CD4-positive, alpha-beta T cell (primary cell): ENCODE data around the gene INTS6. TPM values are rescaled to one million over a fixed set of nuclear protein-coding genes. Genes with fewer than 3 reads are reported as not detected.

ENCODE experiments used
- ATAC-seq: fragments of 200-7000 bp; cut with Tn5 transposase; one replicate; pipeline ENCODE4 v1.10.0; 2022; ENCODE audit warnings: mild to moderate bottlenecking; ENCODE audit not compliant: poor library complexity
- CTCF ChIA-PET: fragments of 350-600 bp; sonication (Branson Sonifier 250); formaldehyde crosslinking; loops from one replicate; lab custom pipeline; 2021; ENCODE audit warnings: antibody characterized with exemption, inconsistent platforms; lab: Charles Lee
- POLR2A ChIA-PET: fragments of 350-600 bp; sonication (Branson Sonifier 250); formaldehyde crosslinking; loops from one replicate; lab custom pipeline; 2021; ENCODE audit warnings: antibody characterized with exemption, inconsistent platforms; lab: Charles Lee
- DNase-seq, 14 experiments: peaks; one replicate each; pipeline ENCODE4 v3.0.0-alpha.2; 2013 to 2020; ENCODE audit warnings: mixed read lengths in 2 of 14
- H3K27ac ChIP-seq, 2 donors: one replicate each; pipeline versions ENCODE4 v1.5.1 to v1.7.0; 2013; ENCODE audit warnings: low read length in 2 of 2, low read depth in 1 of 2, mild to moderate bottlenecking in 1 of 2
- H3K27me3 ChIP-seq, 2 experiments: 1 replicate in 1 of 2; 2 replicates in 1 of 2; pipeline versions ENCODE4 v1.6.1 to v1.7.0; 2013; ENCODE audit warnings: low read length in 2 of 2, control low read depth in 1 of 2, mild to moderate bottlenecking in 1 of 2, moderate library complexity in 1 of 2; ENCODE audit not compliant: insufficient read depth in 2 of 2, control insufficient read depth in 1 of 2
- H3K36me3 ChIP-seq: one replicate; pipeline ENCODE4 v1.6.1; 2013; ENCODE audit warnings: low read length, control low read depth; ENCODE audit not compliant: insufficient read depth
- H3K4me1 ChIP-seq: one replicate; pipeline ENCODE4 v1.6.1; 2013; ENCODE audit warnings: low read length, control low read depth; ENCODE audit not compliant: insufficient read depth
- H3K4me3 ChIP-seq: one replicate; pipeline ENCODE4 v1.5.1; 2013; ENCODE audit warnings: mild to moderate bottlenecking, low read length, moderate library complexity
- H3K9me3 ChIP-seq, 2 experiments: 1 replicate in 1 of 2; 2 replicates in 1 of 2; pipeline versions ENCODE4 v1.6.1 to v1.7.0; 2013; ENCODE audit warnings: low read length in 2 of 2, mild to moderate bottlenecking in 2 of 2, control low read depth in 1 of 2, moderate library complexity in 1 of 2; ENCODE audit not compliant: control insufficient read depth in 1 of 2, insufficient read depth in 1 of 2
- H3K27ac Mint-ChIP-seq: one replicate; pipeline ENCODE4 v1.8.0; 2020; ENCODE audit warnings: mixed read lengths
- H3K27me3 Mint-ChIP-seq: one replicate; pipeline ENCODE4 v1.8.0; 2021; ENCODE audit warnings: mixed read lengths
- H3K36me3 Mint-ChIP-seq: one replicate; pipeline ENCODE4 v1.8.0; 2021; ENCODE audit warnings: low read depth, mixed read lengths
- H3K4me1 Mint-ChIP-seq: one replicate; pipeline ENCODE4 v1.8.0; 2021; ENCODE audit warnings: low read depth, mixed read lengths
- H3K4me3 Mint-ChIP-seq: one replicate; pipeline ENCODE4 v1.8.0; 2020; ENCODE audit warnings: mild to moderate bottlenecking, mixed read lengths
- H3K9me3 Mint-ChIP-seq: one replicate; pipeline ENCODE4 v1.8.0; 2020; ENCODE audit warnings: mixed read lengths
- intact Hi-C, 2 experiments: fragments of 100-400 bp; cut with DNase I in 1 of 2; cut with micrococcal nuclease in 1 of 2; formaldehyde crosslinking; loops; one replicate each; pipeline versions ENCODE4 v1.15.1 to v1.9.0; 2023 to 2025; cut with DNase I, micrococcal nuclease
- total RNA-seq, 174 experiments: library from RNA in 2 of 174; stranded (reverse) in 2 of 174; gene quantifications; one replicate each; pipeline ENCODE4 v1.2.3 and lab custom pipeline; 2021 to 2026
- TF ChIP-seq, protein P1 (sequence below): fragments of 200-600 bp; IDR thresholded peaks from one replicate; pipeline ENCODE4 v1.8.0; 2022; ENCODE audit warnings: antibody characterized with exemption, mild to moderate bottlenecking

Gene INTS6
- total RNA-seq, 2 experiments from 2014 or later: 40.8 to 45.8 TPM

DNA sequence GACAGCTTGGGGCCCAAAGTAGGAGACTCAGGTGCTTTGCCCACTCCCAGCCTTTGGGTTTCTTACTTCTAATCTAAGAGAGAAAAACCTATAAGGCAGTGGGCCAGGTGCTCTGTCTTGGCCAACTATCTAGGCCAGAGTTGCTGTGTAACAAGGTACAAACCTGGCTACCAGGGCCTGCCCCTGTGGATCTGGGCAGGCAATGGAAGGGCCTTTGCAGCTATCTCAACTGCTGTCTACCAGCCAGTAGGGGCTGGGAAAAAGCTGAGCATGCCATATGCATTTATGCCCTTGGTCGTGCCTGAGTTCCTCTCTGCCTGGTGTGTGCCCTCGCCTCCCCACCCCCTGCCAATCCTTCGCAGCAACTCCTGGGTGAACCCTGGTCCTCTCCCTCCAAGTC, 130.0 kb downstream of the INTS6 start:
- Mint-ChIP-seq H3K36me3 (no peaks in the 10 kb centered on the region), H3K4me1 (no peaks in the 10 kb centered on the region), H3K27me3 (no peaks in the 10 kb centered on the region), H3K9me3 (no peaks in the 10 kb centered on the region), H3K4me3 (no peak overlapping the region), H3K27ac (no peak overlapping the region)
- Histone ChIP-seq H3K27me3 (no peaks in the 10 kb centered on the region), H3K27ac (no peak overlapping the region), H3K36me3 (no peaks in the 10 kb centered on the region), H3K4me3 (no peak overlapping the region), H3K9me3 (no peaks in the 10 kb centered on the region), H3K4me1 (no peaks in the 10 kb centered on the region)
- intact Hi-C loops: no loop called here
- DNase-seq (no peak), ATAC-seq (no peak)
- TF ChIP-seq, protein P1, sequence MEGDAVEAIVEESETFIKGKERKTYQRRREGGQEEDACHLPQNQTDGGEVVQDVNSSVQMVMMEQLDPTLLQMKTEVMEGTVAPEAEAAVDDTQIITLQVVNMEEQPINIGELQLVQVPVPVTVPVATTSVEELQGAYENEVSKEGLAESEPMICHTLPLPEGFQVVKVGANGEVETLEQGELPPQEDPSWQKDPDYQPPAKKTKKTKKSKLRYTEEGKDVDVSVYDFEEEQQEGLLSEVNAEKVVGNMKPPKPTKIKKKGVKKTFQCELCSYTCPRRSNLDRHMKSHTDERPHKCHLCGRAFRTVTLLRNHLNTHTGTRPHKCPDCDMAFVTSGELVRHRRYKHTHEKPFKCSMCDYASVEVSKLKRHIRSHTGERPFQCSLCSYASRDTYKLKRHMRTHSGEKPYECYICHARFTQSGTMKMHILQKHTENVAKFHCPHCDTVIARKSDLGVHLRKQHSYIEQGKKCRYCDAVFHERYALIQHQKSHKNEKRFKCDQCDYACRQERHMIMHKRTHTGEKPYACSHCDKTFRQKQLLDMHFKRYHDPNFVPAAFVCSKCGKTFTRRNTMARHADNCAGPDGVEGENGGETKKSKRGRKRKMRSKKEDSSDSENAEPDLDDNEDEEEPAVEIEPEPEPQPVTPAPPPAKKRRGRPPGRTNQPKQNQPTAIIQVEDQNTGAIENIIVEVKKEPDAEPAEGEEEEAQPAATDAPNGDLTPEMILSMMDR: no peak
- POLR2A ChIA-PET: no interaction called here
- CTCF ChIA-PET: no interaction called here

DNA sequence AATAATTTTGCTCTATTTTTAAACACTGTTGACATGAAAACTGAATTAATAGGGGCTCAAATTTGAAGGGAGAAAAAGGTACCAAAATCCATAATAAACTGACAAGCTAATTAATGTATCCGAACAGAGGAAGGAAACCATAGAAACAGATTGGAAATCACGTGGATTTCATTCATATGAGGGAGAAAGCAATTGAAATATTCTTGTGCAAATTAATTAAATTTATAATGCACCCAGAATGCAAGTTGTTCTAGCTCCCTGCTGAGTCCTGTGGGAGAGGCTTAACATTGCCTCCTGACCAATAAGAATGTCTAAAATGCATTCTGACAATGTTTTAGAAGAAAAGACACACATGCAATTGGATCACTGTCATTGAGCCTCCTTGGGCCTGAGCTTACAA, 131.0 kb downstream of the INTS6 start:
- no peak overlapping the region for H3K4me3 Mint-ChIP-seq
- ATAC-seq (no peak), DNase-seq (no peak)
- ChIA-PET POLR2A (no interaction called here), CTCF (no interaction called here)
- no peaks in the 10 kb centered on the region for H3K36me3 Mint-ChIP-seq
- H3K4me1 Mint-ChIP-seq: no peaks in the 10 kb centered on the region
- intact Hi-C loops: no loop called here
- H3K9me3 Mint-ChIP-seq: no peaks in the 10 kb centered on the region
- H3K27ac ChIP-seq: no peak overlapping the region
- H3K27me3 ChIP-seq: no peaks in the 10 kb centered on the region
- no peaks in the 10 kb centered on the region for H3K9me3 ChIP-seq
- H3K27ac Mint-ChIP-seq: no peak overlapping the region
- H3K4me3 ChIP-seq: no peak overlapping the region
- H3K4me1 ChIP-seq: no peaks in the 10 kb centered on the region
- TF ChIP-seq, protein P1: no peak
- no peaks in the 10 kb centered on the region for H3K27me3 Mint-ChIP-seq
- no peaks in the 10 kb centered on the region for H3K36me3 ChIP-seq

DNA sequence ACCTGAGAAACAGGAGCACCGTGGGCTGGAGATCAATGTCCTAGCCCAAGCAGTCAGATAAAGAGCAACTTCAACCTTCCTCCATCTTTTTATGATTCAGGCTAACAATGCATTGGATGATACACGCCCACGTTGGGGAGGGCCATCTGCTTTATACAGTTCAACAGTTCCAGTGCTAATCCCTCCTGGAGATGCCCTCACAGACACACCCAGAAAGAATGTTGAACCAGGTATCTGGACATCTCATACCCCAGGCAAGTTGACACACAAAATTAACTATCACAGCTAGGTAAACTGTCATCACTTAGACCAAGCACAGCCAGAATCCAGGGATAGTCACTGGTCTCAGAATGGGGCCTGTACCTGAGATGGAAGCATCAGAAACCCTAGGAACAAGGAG, 134.0 kb downstream of the INTS6 start:
- Mint-ChIP-seq H3K4me1 (no peaks in the 10 kb centered on the region), H3K27ac (no peak overlapping the region), H3K9me3 (no peaks in the 10 kb centered on the region), H3K36me3 (no peaks in the 10 kb centered on the region), H3K4me3 (no peak overlapping the region), H3K27me3 (no peaks in the 10 kb centered on the region)
- Histone ChIP-seq H3K4me1 (no peaks in the 10 kb centered on the region), H3K27ac (no peak overlapping the region), H3K27me3 (no peaks in the 10 kb centered on the region), H3K36me3 (no peaks in the 10 kb centered on the region), H3K9me3 (no peaks in the 10 kb centered on the region), H3K4me3 (no peak overlapping the region)
- CTCF ChIA-PET: no interaction called here
- intact Hi-C loops: no loop called here
- DNase-seq: no peak
- TF ChIP-seq, protein P1: no peak
- ATAC-seq: no peak
- POLR2A ChIA-PET: no interaction called here
